HuH-7 (cell line): ENCODE data around the gene CCDC34.

ENCODE experiments used
- DNase-seq: peaks from one replicate; pipeline ENCODE4 v3.0.0; 2011; ENCODE audit warnings: low spot score

Gene CCDC34

DNA sequence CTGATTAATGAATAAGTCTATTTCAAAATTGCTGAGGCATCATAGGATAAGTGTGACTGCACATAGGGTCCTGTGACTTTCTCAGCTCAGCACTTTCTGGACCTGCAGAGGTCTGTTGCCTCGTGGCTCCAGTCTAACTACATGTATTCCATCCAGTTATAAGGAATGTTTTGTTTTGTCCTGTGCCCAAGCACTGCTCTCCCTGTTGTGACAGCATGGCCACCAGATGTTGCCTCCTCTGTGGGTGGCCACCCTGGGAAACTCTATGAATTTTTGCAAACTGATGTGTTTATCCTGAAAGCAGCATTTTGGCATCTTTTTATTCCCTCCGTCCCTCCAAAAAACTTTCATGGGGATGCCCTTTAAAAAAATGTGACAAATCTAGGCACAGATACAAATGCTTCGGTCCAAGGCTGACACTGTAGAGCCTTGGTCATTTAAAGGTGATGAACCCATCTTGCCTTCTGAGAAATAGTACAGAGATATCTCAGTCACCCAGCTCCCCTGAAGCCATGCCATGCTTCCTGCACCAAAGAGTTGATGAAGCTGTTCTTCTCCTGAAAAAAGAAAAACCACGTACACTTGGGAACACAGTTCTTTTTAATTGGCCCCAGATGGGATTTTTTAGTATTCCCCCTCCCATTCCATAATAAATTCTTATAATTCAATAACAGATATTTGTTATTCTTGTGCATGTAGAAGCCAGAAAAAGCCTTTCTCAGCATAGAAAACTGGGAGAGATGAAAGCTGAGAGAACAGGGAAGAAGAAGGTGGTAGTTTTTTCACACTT lies 72.6 kb downstream of the CCDC34 start:
- DNase-seq = no peak
